ENCODE data around the gene ST3GAL4. TPM values are rescaled to one million over a fixed set of nuclear protein-coding genes. Genes with fewer than 3 reads are reported as not detected.

ST3GAL4 gene
- total and polyA plus RNA-seq, 2 of the 8 experiments (the other 6 are each of a cell fraction or from before 2014, with no cell fraction given): 15.6 to 20.0 TPM

- Histone ChIP-seq H2BK12ac (ENCODE audit: low read depth, low read length) (no peak overlapping the region), H2BK20ac (ENCODE audit: low read length) (no peak overlapping the region), H3K4me1 (replicated peaks in 1 of 4; ENCODE audit: control insufficient read depth in 3 of 4, insufficient read depth in 4 of 4, low read length in 3 of 4) (peaks cover 2 to 11% (median 6%) of the 10 kb centered on the region in 4 experiments; a peak in 5 of 7 replicates), H3K79me1 (ENCODE audit: low read depth, low read length) (peaks cover 2% of the 10 kb centered on the region; the same call in 1 of the 2 replicates), H3K4ac (replicated peaks; ENCODE audit: insufficient read length, low read depth, low read length) (no peak overlapping the region), H4K20me1 (replicated peaks in 1 of 2; ENCODE audit: control insufficient read depth in 1 of 2, insufficient read depth in 2 of 2, low read length in 2 of 2) (no peaks in the 10 kb centered on the region), H3K4me2 (ENCODE audit: insufficient read depth in 1 of 2, low read depth in 2 of 2, low read length in 2 of 2) (no peak overlapping the region), H2BK5ac (ENCODE audit: low read depth, low read length) (no peak overlapping the region), H4K91ac (replicated peaks; ENCODE audit: insufficient read length, low read length) (no peak overlapping the region), H3K4me3 (ENCODE audit: extremely low read depth in 1 of 4, insufficient read depth in 2 of 4, low read depth in 3 of 4, low read length in 4 of 4) (no peak overlapping the region), H2BK15ac (ENCODE audit: low read length) (no peak overlapping the region), H3K9ac (replicated peaks in 1 of 4; ENCODE audit: extremely low read depth in 1 of 4, low read depth in 3 of 4, low read length in 3 of 4) (no peak overlapping the region), H3K27ac (ENCODE audit: low read depth, low read length) (no peak overlapping the region), H4K8ac (ENCODE audit: extremely low read depth, insufficient read depth, low read length) (no peak overlapping the region), H3K36me3 (ENCODE audit: control insufficient read depth in 2 of 4, insufficient read depth in 4 of 4, low read length in 3 of 4) (no peaks in the 10 kb centered on the region), H2BK120ac (replicated peaks; ENCODE audit: low read depth, low read length) (no peak overlapping the region), H2AFZ (ENCODE audit: low read length) (no peak overlapping the region), H3K79me2 (ENCODE audit: control insufficient read depth in 1 of 2, insufficient read depth in 2 of 2, low read length in 2 of 2) (no peaks in the 10 kb centered on the region; a peak in 1 of 4 replicates), H2AK5ac (ENCODE audit: low read depth, low read length) (no peak overlapping the region), H3K9me3 (ENCODE audit: insufficient read depth in 2 of 2, low read depth in 1 of 2, low read length in 1 of 2) (no peaks in the 10 kb centered on the region), H3K23ac (ENCODE audit: insufficient read length) (no peak overlapping the region), H3K14ac (ENCODE audit: insufficient read length) (no peak overlapping the region), H4K5ac (ENCODE audit: insufficient read length, low read depth, low read length) (no peak overlapping the region), H3K27me3 (replicated peaks in 1 of 4; ENCODE audit: control insufficient read depth in 3 of 4, extremely low read depth in 1 of 4, insufficient read depth in 3 of 4, low read length in 3 of 4) (no peaks in the 10 kb centered on the region), H3K23me2 (ENCODE audit: low read depth, low read length) (no peaks in the 10 kb centered on the region), H3K18ac (ENCODE audit: extremely low read depth, low read length) (no peak overlapping the region), H3K56ac (replicated peaks; ENCODE audit: insufficient read length, low read depth, low read length) (no peak overlapping the region)
- DNase-seq (ENCODE audit: low read depth in 1 of 2, low spot score in 2 of 2): no peak
- CTCF ChIA-PET (ENCODE audit: partially characterized antibody): no interaction called here
- no peak for TF ChIP-seq TCF12 (IDR thresholded peaks at IDR 0.05; ENCODE audit: low read depth, low read length)
- no peak for TF ChIP-seq ASH2L (IDR thresholded peaks at IDR 0.05; ENCODE audit: low read length)
- TF ChIP-seq POLR2A (IDR thresholded peaks at IDR 0.05; ENCODE audit: control extremely low read depth in 1 of 2, low read depth in 2 of 2, low read length in 2 of 2): no peak
- no peak for TF ChIP-seq POLR2AphosphoS5 (IDR thresholded peaks at IDR 0.05; ENCODE audit: low read depth, low read length)
- no peak for TF ChIP-seq EGR1 (IDR thresholded peaks at IDR 0.05; ENCODE audit: borderline replicate concordance, low read depth, low read length)
- TF ChIP-seq E2F6 (IDR thresholded peaks at IDR 0.05): no peak
- no peak for TF ChIP-seq TAF7 (optimal IDR thresholded peaks at IDR 0.05; ENCODE audit: borderline replicate concordance, low read depth, low read length)
- POLR2A ChIA-PET (ENCODE audit: partially characterized antibody): no interaction called here
- no peak for FAIRE-seq
Observed at GRCh38 chr11:126400019-126400418, 44.5 kb downstream of the ST3GAL4 start.
